HFFc6 (cell line): ENCODE data around the gene NCOA3. TPM values are rescaled to one million over a fixed set of nuclear protein-coding genes. Genes with fewer than 3 reads are reported as not detected.
"Not testable (repeated sequence)": the region's sequence is repeated elsewhere in the genome, so short reads cannot be mapped to it uniquely, and the experiment has no call there.

Experiments
- DNase-seq: peaks from one replicate; pipeline ENCODE4 v3.0.0-alpha.2; 2018
- H3K27ac Mint-ChIP-seq: 2 replicates; pipeline ENCODE4 v1.8.0; 2020; ENCODE audit warnings: mild to moderate bottlenecking, mixed read lengths
- H3K27me3 Mint-ChIP-seq: 2 replicates; pipeline ENCODE4 v1.8.0; 2021; ENCODE audit warnings: mild to moderate bottlenecking, moderate library complexity, mixed read lengths; ENCODE audit not compliant: insufficient read depth
- H3K36me3 Mint-ChIP-seq: 2 replicates; pipeline ENCODE4 v1.8.0; 2021; ENCODE audit warnings: low read depth, mixed read lengths
- H3K4me1 Mint-ChIP-seq: 2 replicates; pipeline ENCODE4 v1.8.0; 2020; ENCODE audit warnings: low read depth, mixed read lengths
- H3K4me3 Mint-ChIP-seq: 2 replicates; pipeline ENCODE4 v1.8.0; 2020; ENCODE audit warnings: mild to moderate bottlenecking, moderate library complexity, mixed read lengths
- H3K9me3 Mint-ChIP-seq: 2 replicates; pipeline ENCODE4 v1.8.0; 2020; ENCODE audit warnings: mild to moderate bottlenecking, mixed read lengths
- CTCF ChIP-seq: fragments of 200-600 bp; sonication (generic); IDR thresholded peaks from 2 replicates; pipeline ENCODE4 v1.5.0; 2021; ENCODE audit warnings: antibody characterized with exemption, mild to moderate bottlenecking
- total RNA-seq, 6 experiments: library from RNA; stranded (reverse); fragmentation: NEBNext Ultra II Directional; extraction: Animal tissue kit (Norgen Biotek cat#: 25700); gene quantifications; 2 replicates in 1 of 6; 3 replicates in 5 of 6; pipeline ENCODE4 v1.2.3, GENCODE V29; 2021

Gene NCOA3
- total RNA-seq, 6 experiments from 2014 or later = 28.6 to 40.9 (median 32.7) TPM

DNA sequence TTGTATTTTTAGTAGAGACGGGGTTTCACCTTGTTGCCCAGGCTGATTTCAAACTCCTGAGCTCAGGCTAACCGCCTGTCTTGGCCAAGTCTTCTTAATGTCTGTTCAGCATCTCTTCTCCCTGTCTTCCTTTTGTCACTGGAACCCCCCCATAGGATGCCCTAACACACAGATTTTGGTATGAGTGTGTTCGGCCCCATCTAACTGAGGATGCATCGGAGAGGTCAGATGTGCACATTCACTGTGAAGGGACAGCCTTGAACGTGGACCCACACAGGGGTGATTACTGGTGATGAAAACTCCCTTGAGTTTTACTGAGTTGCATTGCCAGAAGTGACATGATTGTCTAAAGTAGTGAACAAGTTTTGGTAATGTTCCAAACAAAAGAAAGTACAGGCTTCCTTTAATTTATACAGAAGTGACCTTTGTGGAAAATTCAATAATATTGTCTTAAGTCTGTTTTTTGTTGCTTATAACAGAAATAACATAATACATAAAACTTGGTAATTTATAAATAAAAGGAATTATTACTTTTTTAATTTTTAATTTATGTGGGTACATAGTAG, 40.5 kb upstream of the NCOA3 start:
- peaks cover 1% of the 10 kb centered on the region; the same call in 1 of the 2 replicates for H3K27me3 Mint-ChIP-seq
- H3K4me1 Mint-ChIP-seq = peaks cover 38% of the 10 kb centered on the region
- no peaks in the 10 kb centered on the region for H3K9me3 Mint-ChIP-seq
- DNase-seq = no peak
- H3K36me3 Mint-ChIP-seq = no peaks in the 10 kb centered on the region
- H3K27ac Mint-ChIP-seq = no peak overlapping the region
- no peak overlapping the region for H3K4me3 Mint-ChIP-seq
- no peak for TF ChIP-seq CTCF

DNA sequence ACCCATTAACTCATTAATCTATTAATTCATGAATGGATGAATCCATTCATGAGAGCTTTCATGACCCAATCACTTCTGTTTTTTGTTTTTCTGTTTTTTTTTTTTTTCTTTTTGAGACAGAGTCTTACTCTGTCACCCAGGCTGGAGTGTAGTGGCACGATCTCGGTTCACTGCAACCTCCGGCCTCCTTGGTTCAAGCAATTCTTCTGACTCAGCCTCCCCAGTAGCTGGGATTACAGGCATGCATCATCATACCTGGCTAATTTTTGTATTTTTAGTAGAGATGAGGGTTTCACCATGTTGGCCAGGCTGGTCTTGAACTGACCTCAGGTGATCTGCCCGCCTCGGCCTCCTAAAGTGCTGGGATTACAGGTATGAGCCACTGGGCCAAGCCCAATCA, 39.8 kb upstream of the NCOA3 start:
- H3K27ac Mint-ChIP-seq, DNase-seq, H3K9me3 Mint-ChIP-seq, H3K27me3 Mint-ChIP-seq, H3K36me3 Mint-ChIP-seq, H3K4me3 Mint-ChIP-seq: not testable (repeated sequence)
- H3K4me1 Mint-ChIP-seq = peaks cover 36% of the 10 kb centered on the region

- peak; percentile 98 for DNase-seq
- Mint-ChIP-seq H3K4me3 (peak overlapping the region; percentile 76), H3K27me3 (peaks cover 1% of the 10 kb centered on the region; the same call in 1 of the 2 replicates), H3K9me3 (no peaks in the 10 kb centered on the region), H3K4me1 (peaks cover 32% of the 10 kb centered on the region), H3K36me3 (no peaks in the 10 kb centered on the region), H3K27ac (peak overlapping the region; percentile 92)
- peak; percentile 78 for TF ChIP-seq CTCF
Observed at GRCh38 chr20:47464380-47465101, 37.1 kb upstream of the NCOA3 start.

- no peak for TF ChIP-seq CTCF
- DNase-seq = no peak
- peaks cover 32% of the 10 kb centered on the region for H3K4me1 Mint-ChIP-seq
- H3K27me3 Mint-ChIP-seq = peaks cover 4% of the 10 kb centered on the region; the same call in 1 of the 2 replicates
- no peaks in the 10 kb centered on the region for H3K36me3 Mint-ChIP-seq
- H3K4me3 Mint-ChIP-seq = 0 out of 2 replicates have a peak overlapping the region, but pooled peaks have one; percentile 76
- peak overlapping the region; percentile 92; the same call in 1 of the 2 replicates for H3K27ac Mint-ChIP-seq
- H3K9me3 Mint-ChIP-seq = no peaks in the 10 kb centered on the region
Observed at GRCh38 chr20:47465335-47466090, 36.2 kb upstream of the NCOA3 start.

DNA sequence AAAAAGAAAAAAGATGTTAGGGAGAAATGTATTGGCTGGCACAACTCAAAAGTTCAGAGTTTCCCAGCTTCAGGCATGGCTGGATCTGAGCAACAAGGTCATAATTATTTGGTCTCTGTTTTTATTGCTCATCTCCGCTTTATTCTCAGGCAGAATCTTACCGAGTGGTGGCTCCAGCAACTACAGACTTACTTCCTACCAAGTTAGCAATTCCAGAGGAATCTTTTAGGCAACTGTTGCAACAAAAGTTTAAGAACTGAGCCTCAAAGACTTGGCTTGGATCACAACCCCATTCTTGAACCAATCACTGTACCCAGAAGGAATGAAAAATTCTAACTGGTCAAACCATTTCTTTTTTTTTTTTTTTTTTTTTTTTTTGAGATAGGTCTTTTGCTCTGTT, 35.5 kb upstream of the NCOA3 start:
- no peak for TF ChIP-seq CTCF
- H3K27me3 Mint-ChIP-seq = peaks cover 4% of the 10 kb centered on the region; the same call in 1 of the 2 replicates
- no peaks in the 10 kb centered on the region for H3K9me3 Mint-ChIP-seq
- H3K4me3 Mint-ChIP-seq = no peak overlapping the region
- no peak overlapping the region for H3K27ac Mint-ChIP-seq
- no peaks in the 10 kb centered on the region for H3K36me3 Mint-ChIP-seq
- H3K4me1 Mint-ChIP-seq = peaks cover 32% of the 10 kb centered on the region
- DNase-seq = no peak
